HepG2 (cell line): Measurements from ENCODE around the gene KDM4F. TPM values are rescaled to one million over a fixed set of nuclear protein-coding genes. Genes with fewer than 3 reads are reported as not detected.

ENCODE experiments used
- AGO2 ChIP-seq: fragments of 200-400 bp; formaldehyde crosslinking; optimal IDR thresholded peaks from 2 replicates; pipeline ENCODE3; 2017; ENCODE audit warnings: mild to moderate bottlenecking, low read depth, low read length, moderate library complexity
- DR1 ChIP-seq: sonication (generic); formaldehyde crosslinking; IDR thresholded peaks from 2 replicates; pipeline ENCODE4 v1.8.0; 2021; ENCODE audit warnings: mild to moderate bottlenecking, missing genetic modification reagents, inconsistent platforms
- GABPB1 ChIP-seq: IDR thresholded peaks from 2 replicates; pipeline ENCODE4 v1.6.1; 2016; ENCODE audit warnings: mild to moderate bottlenecking, missing genetic modification reagents, moderate library complexity, missing compliant biosample characterization
- GPBP1L1 ChIP-seq: sonication (generic); formaldehyde crosslinking; IDR thresholded peaks from 2 replicates; pipeline ENCODE4 v1.5.0; 2020; ENCODE audit warnings: mild to moderate bottlenecking, missing genetic modification reagents
- MAX ChIP-seq: IDR thresholded peaks from 2 replicates; pipeline ENCODE4 v1.6.1; 2012; ENCODE audit warnings: inconsistent platforms
- MAZ ChIP-seq, 2 experiments: sonication (generic) in 1 of 2; formaldehyde crosslinking in 1 of 2; IDR thresholded peaks; 2 replicates each; pipeline versions ENCODE4 v1.5.0 to v1.6.1; 2012 to 2020; ENCODE audit warnings: low read depth in 2 of 2, mild to moderate bottlenecking in 2 of 2, borderline replicate concordance in 1 of 2, improper control_type of control experiment in 1 of 2, low read length in 1 of 2, missing genetic modification reagents in 1 of 2, moderate library complexity in 1 of 2
- MYPOP ChIP-seq: sonication (generic); formaldehyde crosslinking; IDR thresholded peaks from 2 replicates; pipeline ENCODE4 v1.8.1; 2023; ENCODE audit warnings: mild to moderate bottlenecking, moderate library complexity, missing genetic modification reagents
- NR2C2 ChIP-seq: sonication (generic); formaldehyde crosslinking; IDR thresholded peaks from 2 replicates; pipeline ENCODE4 v1.4.0; 2020; ENCODE audit warnings: missing genetic modification reagents, mild to moderate bottlenecking, moderate library complexity, borderline replicate concordance
- PAF1 ChIP-seq: IDR thresholded peaks from 2 replicates; pipeline ENCODE4 v1.6.1; 2016; ENCODE audit warnings: missing genetic modification reagents, missing compliant biosample characterization
- PATZ1 ChIP-seq: sonication (generic); formaldehyde crosslinking; IDR thresholded peaks from 2 replicates; pipeline ENCODE4 v1.4.0; 2020; ENCODE audit warnings: missing genetic modification reagents
- RNF2 ChIP-seq: fragments of 450-650 bp; conservative IDR thresholded peaks from 2 replicates; pipeline ENCODE4 v1.6.1; 2016; ENCODE audit warnings: low read depth
- STAT6 ChIP-seq: sonication (generic); formaldehyde crosslinking; IDR thresholded peaks from 2 replicates; pipeline ENCODE4 v1.4.0; 2020; ENCODE audit warnings: missing genetic modification reagents, mild to moderate bottlenecking, borderline replicate concordance
- TP53 ChIP-seq: sonication (generic); formaldehyde crosslinking; conservative IDR thresholded peaks from 2 replicates; pipeline ENCODE4 v1.4.0; 2020; ENCODE audit warnings: missing genetic modification reagents
- ZBTB39 ChIP-seq: sonication (generic); formaldehyde crosslinking; IDR thresholded peaks from 2 replicates; pipeline ENCODE4 v1.5.0; 2020; ENCODE audit warnings: missing genetic modification reagents
- ZFP90 ChIP-seq: sonication (generic); formaldehyde crosslinking; IDR thresholded peaks from 2 replicates; pipeline ENCODE4 v1.8.0; 2022; ENCODE audit warnings: missing genetic modification reagents, mild to moderate bottlenecking, inconsistent platforms, borderline replicate concordance
- ZNF350 ChIP-seq: sonication (generic); formaldehyde crosslinking; IDR thresholded peaks from 2 replicates; pipeline ENCODE4 v1.4.0; 2020; ENCODE audit warnings: mild to moderate bottlenecking, low read depth, missing genetic modification reagents, borderline replicate concordance
- ZNF841 ChIP-seq: sonication (generic); formaldehyde crosslinking; IDR thresholded peaks from 2 replicates; pipeline ENCODE4 v1.8.1; 2023; ENCODE audit warnings: missing genetic modification reagents, borderline replicate concordance
- ZNF891 ChIP-seq: sonication (generic); formaldehyde crosslinking; IDR thresholded peaks from 2 replicates; pipeline ENCODE4 v1.5.0; 2020; ENCODE audit warnings: mild to moderate bottlenecking, missing genetic modification reagents
- polyA plus RNA-seq, 8 experiments: library from polyadenylated mRNA; depleted of rRNA in 3 of 8; stranded (reverse) in 7 of 8; unstranded in 1 of 8; fragments of >200 nt; fragmentation: Illumina TruSeq in 4 of 8; extraction: Trizol in 4 of 8; gene quantifications; 2 replicates each; pipeline versions ENCODE4 v1.2.1 to v1.2.3, GENCODE V29; 2011 to 2016; ENCODE audit warnings: low read depth in 4 of 8, missing spikeins in 1 of 8, mixed read lengths in 1 of 8; ENCODE audit not compliant: insufficient read depth in 1 of 8
- total RNA-seq, 5 experiments: library from RNA; depleted of rRNA; stranded (reverse); fragments of >200 nt; fragmentation: Illumina TruSeq; extraction: Trizol; gene quantifications; 2 replicates each; pipeline ENCODE4 v1.2.3, GENCODE V29; 2016; ENCODE audit warnings: low read depth in 1 of 5

KDM4F gene
- total and polyA plus RNA-seq, 2 of the 13 experiments (the other 11 are each of a cell fraction or from before 2014, with no cell fraction given), result not detected

GRCh38 chr11:95067039-95067840 lies 18.0 kb downstream of the KDM4F start (continued):
- TF ChIP-seq GPBP1L1 (CRISPR knock-in tag) (no peak), STAT6 (CRISPR knock-in tag) (no peak), MAZ (IDR thresholded peaks at IDR 0.05; ENCODE audit: borderline replicate concordance, low read depth, low read length) (no peak), MAZ (CRISPR knock-in tag; IDR thresholded peaks at IDR 0.05; ENCODE audit: low read depth) (peak; percentile 61), MYPOP (CRISPR knock-in tag) (peak; percentile 95), ZBTB39 (CRISPR knock-in tag) (no peak), ZNF841 (CRISPR knock-in tag) (no peak), AGO2 (peak; percentile 93), ZFP90 (peak; percentile 15; the same call in 1 of the 2 replicates), MAX (peak; percentile 85), TP53 (CRISPR knock-in tag) (no peak; the same call in 1 of the 2 replicates), RNF2 (no peak; the same call in 1 of the 2 replicates), NR2C2 (CRISPR knock-in tag) (peak; percentile 66), PAF1 (CRISPR knock-in tag) (no peak), ZNF891 (CRISPR knock-in tag) (peak; percentile 59; the same call in 1 of the 2 replicates), DR1 (CRISPR knock-in tag) (peak; percentile 64), ZNF350 (CRISPR knock-in tag) (peak; percentile 51; the same call in 1 of the 2 replicates), GABPB1 (CRISPR knock-in tag) (peak; percentile 89), PATZ1 (peak; percentile 48)
